ENCODE measurements around the gene BICDL2. TPM values are rescaled to one million over a fixed set of nuclear protein-coding genes. Genes with fewer than 3 reads are reported as not detected.

BICDL2 gene
- total and polyA plus RNA-seq, 2 donors (not counting 3 experiments of a cell fraction or from before 2014, with no cell fraction given) = not detected

GRCh38 chr16:3057181-3058138 lies 20.7 kb upstream of the BICDL2 start:
- ChIA-PET POLR2A (no interaction called here), CTCF (interaction anchor here (1.0 to 2.9 kb wide), 10 partner anchors 10 to 109 kb away, joined by 4 to 113 read pairs (median 8); no protein-coding TSS in a partner anchor)
- Histone ChIP-seq H3K9me3 (replicated peaks; ENCODE audit: control insufficient read depth, insufficient read depth, low read length) (no peaks in the 10 kb centered on the region), H3K27me3 (ENCODE audit: control insufficient read depth in 2 of 2, insufficient read depth in 2 of 2, low read length in 2 of 2) (no peaks in the 10 kb centered on the region), H3K4me3 (replicated peaks in 1 of 3; ENCODE audit: insufficient read depth in 1 of 3, low read depth in 1 of 3, low read length in 3 of 3) (peak overlapping the region in 1 of 3 experiments; percentile 59), H3K4me2 (ENCODE audit: insufficient read depth, low read length) (no peak overlapping the region), H3K9ac (replicated peaks; ENCODE audit: extremely low read depth, insufficient read depth, low read length) (no peak overlapping the region), H3K4me1 (ENCODE audit: control insufficient read depth, extremely low read depth, insufficient read depth, low read length) (peaks cover 9% of the 10 kb centered on the region), H3K79me2 (ENCODE audit: control insufficient read depth, insufficient read depth, low read length) (no peaks in the 10 kb centered on the region), H3K9me1 (replicated peaks; ENCODE audit: control insufficient read depth, extremely low read depth, insufficient read depth, low read length) (no peaks in the 10 kb centered on the region), H3K36me3 (ENCODE audit: control insufficient read depth in 2 of 2, extremely low read depth in 1 of 2, insufficient read depth in 2 of 2, low read length in 2 of 2) (no peaks in the 10 kb centered on the region), H2AFZ (ENCODE audit: low read depth, low read length) (no peak overlapping the region), H4K20me1 (replicated peaks; ENCODE audit: control insufficient read depth, extremely low read depth, insufficient read depth, low read length) (no peaks in the 10 kb centered on the region), H3K27ac (ENCODE audit: insufficient read depth, low read depth, low read length) (no peak overlapping the region)
- dilution Hi-C loops (cut with MboI; ENCODE audit: extremely low pct_ligation_motif_present, low sequenced_read_pairs) (no loop called here), intact Hi-C loops (cut with micrococcal nuclease) (loop anchor here (2.0 kb wide), 1 partner anchor 27 kb away; no protein-coding TSS in a partner anchor)
- DNase-seq (ENCODE audit: low read depth, low spot score) (no peak), FAIRE-seq (no peak)
- TF ChIP-seq EZH2 (IDR thresholded peaks at IDR 0.05; ENCODE audit: borderline replicate concordance, low read depth, low read length, severe bottlenecking) = no peak
- no peak for TF ChIP-seq JUN (IDR thresholded peaks at IDR 0.05; ENCODE audit: borderline replicate concordance, insufficient read depth, insufficient read length, low read depth)
- TF ChIP-seq POLR2A (IDR thresholded peaks at IDR 0.05; ENCODE audit: low read depth, low read length) = no peak
- no peak for TF ChIP-seq CTCF (IDR thresholded peaks at IDR 0.05; ENCODE audit: extremely low read depth in 1 of 2, insufficient read depth in 1 of 2, low read depth in 1 of 2, low read length in 2 of 2)
- no peak for TF ChIP-seq MYC (IDR thresholded peaks at IDR 0.05; ENCODE audit: low read depth, low read length)
- TF ChIP-seq POLR2AphosphoS5 (IDR thresholded peaks at IDR 0.05; ENCODE audit: insufficient read depth, low read depth, low read length) = no peak
- TF ChIP-seq FOS (IDR thresholded peaks at IDR 0.05; ENCODE audit: borderline replicate concordance, insufficient read depth, low read length) = no peak
- TF ChIP-seq GATA2 (IDR thresholded peaks at IDR 0.05; ENCODE audit: insufficient read depth, insufficient read length, low read depth, low read length) = no peak
- TF ChIP-seq MAX (IDR thresholded peaks at IDR 0.05; ENCODE audit: insufficient read depth, insufficient read length) = no peak
- BruUV-seq (replicated peaks) = no TSS peak
